Neural cell (in vitro differentiated cells): Measurements from ENCODE around the gene PFDN6.

Source experiments
- EP300 ChIP-seq: fragments of 450-650 bp; conservative IDR thresholded peaks from 2 replicates; pipeline ENCODE4 v1.6.1; 2014; ENCODE audit warnings: antibody characterized with exemption, mild to moderate bottlenecking, moderate library complexity; ENCODE audit not compliant: poor library complexity, severe bottlenecking
- POLR2AphosphoS5 ChIP-seq: IDR thresholded peaks from 2 replicates; pipeline ENCODE4 v1.6.1; 2012
- RAD21 ChIP-seq: fragments of 450-650 bp; conservative IDR thresholded peaks from 2 replicates; pipeline ENCODE4 v1.6.1; 2014; ENCODE audit warnings: antibody characterized with exemption, mild to moderate bottlenecking, moderate library complexity

GRCh38 chr6:33290459-33290858 lies 1.1 kb downstream of the PFDN6 start:
- TF ChIP-seq EP300: no peak
- TF ChIP-seq POLR2AphosphoS5: no peak
- no peak for TF ChIP-seq RAD21
